HepG2 (cell line): Measurements from ENCODE around the gene CCDC177. TPM values are rescaled to one million over a fixed set of nuclear protein-coding genes. Genes with fewer than 3 reads are reported as not detected.
A peak's percentile ranks its signal among the peaks of the same experiment; 100 is the strongest.

Experiments used
- ARHGAP35 ChIP-seq: sonication (generic); formaldehyde crosslinking; IDR thresholded peaks from 2 replicates; pipeline ENCODE4 v1.9.0; 2022; ENCODE audit warnings: mild to moderate bottlenecking, inconsistent platforms, moderate library complexity, missing genetic modification reagents, borderline replicate concordance
- BRCA1 ChIP-seq: sonication (generic); formaldehyde crosslinking; IDR thresholded peaks from 2 replicates; pipeline ENCODE4 v1.4.0; 2020; ENCODE audit warnings: missing genetic modification reagents
- CEBPG ChIP-seq: IDR thresholded peaks from 2 replicates; pipeline ENCODE4 v1.6.1; 2016
- CHCHD3 ChIP-seq: sonication (generic); formaldehyde crosslinking; IDR thresholded peaks from 2 replicates; pipeline ENCODE4 v1.8.0; 2022; ENCODE audit warnings: mild to moderate bottlenecking, missing genetic modification reagents, moderate library complexity
- DMAP1 ChIP-seq: IDR thresholded peaks from 2 replicates; pipeline ENCODE4 v1.6.1; 2016
- FOSL2 ChIP-seq: sonication (generic); formaldehyde crosslinking; IDR thresholded peaks from 2 replicates; pipeline ENCODE4 v1.4.0; 2020; ENCODE audit warnings: missing genetic modification reagents
- GZF1 ChIP-seq: sonication (generic); formaldehyde crosslinking; IDR thresholded peaks from 2 replicates; pipeline ENCODE4 v1.5.1; 2020; ENCODE audit warnings: mild to moderate bottlenecking, missing genetic modification reagents
- KLF9 ChIP-seq: IDR thresholded peaks from 2 replicates; pipeline ENCODE4 v1.6.1; 2016; ENCODE audit warnings: low read depth
- NFE2L1 ChIP-seq: sonication (generic); formaldehyde crosslinking; IDR thresholded peaks from 2 replicates; pipeline ENCODE4 v1.4.0; 2020; ENCODE audit warnings: missing genetic modification reagents, mild to moderate bottlenecking, borderline replicate concordance
- NFRKB ChIP-seq: fragments of 450-650 bp; IDR thresholded peaks from 2 replicates; pipeline ENCODE4 v1.6.1; 2017
- POGZ ChIP-seq: sonication (generic); formaldehyde crosslinking; IDR thresholded peaks from 2 replicates; pipeline ENCODE4 v1.4.0; 2020; ENCODE audit warnings: mild to moderate bottlenecking, missing genetic modification reagents
- POLR2AphosphoS5 ChIP-seq: IDR thresholded peaks from 2 replicates; pipeline ENCODE4 v1.6.1; 2012; ENCODE audit warnings: low read depth, low read length
- SAP130 ChIP-seq: IDR thresholded peaks from 2 replicates; pipeline ENCODE4 v1.6.1; 2016; ENCODE audit warnings: low read depth
- XRCC5 ChIP-seq: fragments of 200-400 bp; formaldehyde crosslinking; optimal IDR thresholded peaks from 2 replicates; pipeline ENCODE3; 2017; ENCODE audit warnings: mild to moderate bottlenecking, low read length
- ZNF124 ChIP-seq: sonication (generic); formaldehyde crosslinking; IDR thresholded peaks from 2 replicates; pipeline ENCODE4 v1.4.0; 2020; ENCODE audit warnings: missing genetic modification reagents
- ZNF230 ChIP-seq: sonication (generic); formaldehyde crosslinking; IDR thresholded peaks from 2 replicates; pipeline ENCODE4 v1.4.0; 2020; ENCODE audit warnings: mild to moderate bottlenecking, missing genetic modification reagents
- ZNF260 ChIP-seq: sonication (generic); formaldehyde crosslinking; IDR thresholded peaks from 2 replicates; pipeline ENCODE4 v1.4.0; 2020; ENCODE audit warnings: missing genetic modification reagents, low read depth, mild to moderate bottlenecking, borderline replicate concordance
- ZNF329 ChIP-seq: sonication (generic); formaldehyde crosslinking; IDR thresholded peaks from 2 replicates; pipeline ENCODE4 v1.9.0; 2021; ENCODE audit warnings: low read depth, mild to moderate bottlenecking, missing genetic modification reagents
- ZNF446 ChIP-seq: sonication (generic); formaldehyde crosslinking; IDR thresholded peaks from 2 replicates; pipeline ENCODE4 v1.5.0; 2020; ENCODE audit warnings: mild to moderate bottlenecking, missing genetic modification reagents
- ZNF501 ChIP-seq: sonication (generic); formaldehyde crosslinking; IDR thresholded peaks from 2 replicates; pipeline ENCODE4 v1.5.1; 2020; ENCODE audit warnings: mild to moderate bottlenecking, moderate library complexity, missing genetic modification reagents
- ZSCAN31 ChIP-seq: sonication (generic); formaldehyde crosslinking; IDR thresholded peaks from 2 replicates; pipeline ENCODE4 v1.5.0; 2020; ENCODE audit warnings: low read depth, mild to moderate bottlenecking, missing genetic modification reagents
- polyA plus RNA-seq, 8 experiments: library from polyadenylated mRNA; depleted of rRNA in 3 of 8; stranded (reverse) in 7 of 8; unstranded in 1 of 8; fragments of >200 nt; fragmentation: Illumina TruSeq in 4 of 8; extraction: Trizol in 4 of 8; gene quantifications; 2 replicates each; pipeline versions ENCODE4 v1.2.1 to v1.2.3, GENCODE V29; 2011 to 2016; ENCODE audit warnings: low read depth in 4 of 8, missing spikeins in 1 of 8, mixed read lengths in 1 of 8; ENCODE audit not compliant: insufficient read depth in 1 of 8
- total RNA-seq, 5 experiments: library from RNA; depleted of rRNA; stranded (reverse); fragments of >200 nt; fragmentation: Illumina TruSeq; extraction: Trizol; gene quantifications; 2 replicates each; pipeline ENCODE4 v1.2.3, GENCODE V29; 2016; ENCODE audit warnings: low read depth in 1 of 5
- TF ChIP-seq, protein P1 (sequence below): sonication (generic); formaldehyde crosslinking; IDR thresholded peaks from 2 replicates; pipeline ENCODE4 v1.4.0; 2020; ENCODE audit warnings: mild to moderate bottlenecking, missing genetic modification reagents, borderline replicate concordance
- TF ChIP-seq, protein P2 (sequence below): sonication (generic); formaldehyde crosslinking; IDR thresholded peaks from 2 replicates; pipeline ENCODE4 v1.8.0; 2022; ENCODE audit warnings: mild to moderate bottlenecking, missing genetic modification reagents, borderline replicate concordance
- TF ChIP-seq, protein P3 (sequence below): sonication (generic); formaldehyde crosslinking; conservative IDR thresholded peaks from 2 replicates; pipeline ENCODE4 v1.5.0; 2020; ENCODE audit warnings: missing genetic modification reagents
- TF ChIP-seq, protein P4 (sequence below): sonication (generic); formaldehyde crosslinking; IDR thresholded peaks from 2 replicates; pipeline ENCODE4 v1.5.0; 2020; ENCODE audit warnings: missing genetic modification reagents, mild to moderate bottlenecking, borderline replicate concordance

Gene CCDC177
- total and polyA plus RNA-seq, 2 of the 13 experiments (the other 11 are each of a cell fraction or from before 2014, with no cell fraction given): not detected

DNA sequence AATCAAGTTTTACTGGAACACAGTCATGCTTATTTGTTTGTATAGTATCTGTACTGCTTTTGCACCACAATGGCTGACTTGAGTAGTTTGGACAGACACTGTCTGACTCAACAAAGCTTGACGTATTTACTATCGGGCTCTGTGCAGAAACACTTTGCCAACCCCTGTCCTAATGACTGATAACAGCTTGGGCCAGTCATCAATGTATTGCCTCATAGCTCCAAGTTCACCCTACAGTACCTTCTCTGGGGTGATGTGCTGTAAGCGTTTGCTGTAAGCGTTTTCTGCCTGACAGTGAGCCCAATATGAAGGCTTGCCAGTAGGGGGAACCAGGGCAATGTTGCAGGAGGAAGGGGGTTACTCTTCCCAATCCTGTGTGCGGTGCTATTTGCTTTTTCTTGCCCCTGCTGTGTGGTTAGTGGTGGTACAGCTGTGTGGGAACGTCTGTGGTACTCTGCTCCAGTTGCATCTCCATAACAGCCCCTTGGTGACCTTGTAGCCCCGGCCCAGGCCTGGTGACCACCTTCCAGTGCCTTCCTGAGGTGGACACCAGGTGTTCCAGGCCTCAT, 5.4 kb upstream of the CCDC177 start (continued):
- TF ChIP-seq FOSL2 (CRISPR knock-in tag): peak; percentile 96
- TF ChIP-seq ZNF446 (CRISPR knock-in tag): no peak
- no peak for TF ChIP-seq ARHGAP35 (CRISPR knock-in tag)
- TF ChIP-seq CHCHD3 (CRISPR knock-in tag): no peak
- peak; percentile 97 for TF ChIP-seq CEBPG (CRISPR knock-in tag)
- TF ChIP-seq XRCC5: peak; percentile 98
- no peak for TF ChIP-seq NFRKB
- TF ChIP-seq NFE2L1 (CRISPR knock-in tag): no peak
- peak; percentile 58; the same call in 1 of the 2 replicates for TF ChIP-seq POGZ (CRISPR knock-in tag)
- TF ChIP-seq DMAP1 (CRISPR knock-in tag): no peak
- TF ChIP-seq ZNF230 (CRISPR knock-in tag): no peak
- TF ChIP-seq, protein P1, sequence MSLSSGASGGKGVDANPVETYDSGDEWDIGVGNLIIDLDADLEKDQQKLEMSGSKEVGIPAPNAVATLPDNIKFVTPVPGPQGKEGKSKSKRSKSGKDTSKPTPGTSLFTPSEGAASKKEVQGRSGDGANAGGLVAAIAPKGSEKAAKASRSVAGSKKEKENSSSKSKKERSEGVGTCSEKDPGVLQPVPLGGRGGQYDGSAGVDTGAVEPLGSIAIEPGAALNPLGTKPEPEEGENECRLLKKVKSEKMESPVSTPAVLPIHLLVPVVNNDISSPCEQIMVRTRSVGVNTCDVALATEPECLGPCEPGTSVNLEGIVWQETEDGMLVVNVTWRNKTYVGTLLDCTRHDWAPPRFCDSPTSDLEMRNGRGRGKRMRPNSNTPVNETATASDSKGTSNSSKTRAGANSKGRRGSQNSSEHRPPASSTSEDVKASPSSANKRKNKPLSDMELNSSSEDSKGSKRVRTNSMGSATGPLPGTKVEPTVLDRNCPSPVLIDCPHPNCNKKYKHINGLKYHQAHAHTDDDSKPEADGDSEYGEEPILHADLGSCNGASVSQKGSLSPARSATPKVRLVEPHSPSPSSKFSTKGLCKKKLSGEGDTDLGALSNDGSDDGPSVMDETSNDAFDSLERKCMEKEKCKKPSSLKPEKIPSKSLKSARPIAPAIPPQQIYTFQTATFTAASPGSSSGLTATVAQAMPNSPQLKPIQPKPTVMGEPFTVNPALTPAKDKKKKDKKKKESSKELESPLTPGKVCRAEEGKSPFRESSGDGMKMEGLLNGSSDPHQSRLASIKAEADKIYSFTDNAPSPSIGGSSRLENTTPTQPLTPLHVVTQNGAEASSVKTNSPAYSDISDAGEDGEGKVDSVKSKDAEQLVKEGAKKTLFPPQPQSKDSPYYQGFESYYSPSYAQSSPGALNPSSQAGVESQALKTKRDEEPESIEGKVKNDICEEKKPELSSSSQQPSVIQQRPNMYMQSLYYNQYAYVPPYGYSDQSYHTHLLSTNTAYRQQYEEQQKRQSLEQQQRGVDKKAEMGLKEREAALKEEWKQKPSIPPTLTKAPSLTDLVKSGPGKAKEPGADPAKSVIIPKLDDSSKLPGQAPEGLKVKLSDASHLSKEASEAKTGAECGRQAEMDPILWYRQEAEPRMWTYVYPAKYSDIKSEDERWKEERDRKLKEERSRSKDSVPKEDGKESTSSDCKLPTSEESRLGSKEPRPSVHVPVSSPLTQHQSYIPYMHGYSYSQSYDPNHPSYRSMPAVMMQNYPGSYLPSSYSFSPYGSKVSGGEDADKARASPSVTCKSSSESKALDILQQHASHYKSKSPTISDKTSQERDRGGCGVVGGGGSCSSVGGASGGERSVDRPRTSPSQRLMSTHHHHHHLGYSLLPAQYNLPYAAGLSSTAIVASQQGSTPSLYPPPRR (CRISPR knock-in tag): no peak; the same call in 1 of the 2 replicates
- no peak for TF ChIP-seq BRCA1
- TF ChIP-seq POLR2AphosphoS5: no peak
- TF ChIP-seq ZNF501 (CRISPR knock-in tag): no peak
- TF ChIP-seq GZF1 (CRISPR knock-in tag): no peak
- peak; percentile 64; the same call in 1 of the 2 replicates for TF ChIP-seq ZNF124
- TF ChIP-seq, protein P2, sequence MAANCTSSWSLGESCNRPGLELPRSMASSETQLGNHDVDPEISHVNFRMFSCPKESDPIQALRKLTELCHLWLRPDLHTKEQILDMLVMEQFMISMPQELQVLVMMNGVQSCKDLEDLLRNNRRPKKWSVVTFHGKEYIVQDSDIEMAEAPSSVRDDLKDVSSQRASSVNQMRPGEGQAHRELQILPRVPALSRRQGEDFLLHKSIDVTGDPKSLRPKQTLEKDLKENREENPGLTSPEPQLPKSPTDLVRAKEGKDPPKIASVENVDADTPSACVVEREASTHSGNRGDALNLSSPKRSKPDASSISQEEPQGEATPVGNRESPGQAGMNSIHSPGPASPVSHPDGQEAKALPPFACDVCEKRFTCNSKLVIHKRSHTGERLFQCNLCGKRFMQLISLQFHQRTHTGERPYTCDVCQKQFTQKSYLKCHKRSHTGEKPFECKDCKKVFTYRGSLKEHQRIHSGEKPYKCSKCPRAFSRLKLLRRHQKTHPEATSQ: no peak
- TF ChIP-seq KLF9 (CRISPR knock-in tag): no peak
- TF ChIP-seq ZNF260 (CRISPR knock-in tag): no peak
- TF ChIP-seq, protein P3, sequence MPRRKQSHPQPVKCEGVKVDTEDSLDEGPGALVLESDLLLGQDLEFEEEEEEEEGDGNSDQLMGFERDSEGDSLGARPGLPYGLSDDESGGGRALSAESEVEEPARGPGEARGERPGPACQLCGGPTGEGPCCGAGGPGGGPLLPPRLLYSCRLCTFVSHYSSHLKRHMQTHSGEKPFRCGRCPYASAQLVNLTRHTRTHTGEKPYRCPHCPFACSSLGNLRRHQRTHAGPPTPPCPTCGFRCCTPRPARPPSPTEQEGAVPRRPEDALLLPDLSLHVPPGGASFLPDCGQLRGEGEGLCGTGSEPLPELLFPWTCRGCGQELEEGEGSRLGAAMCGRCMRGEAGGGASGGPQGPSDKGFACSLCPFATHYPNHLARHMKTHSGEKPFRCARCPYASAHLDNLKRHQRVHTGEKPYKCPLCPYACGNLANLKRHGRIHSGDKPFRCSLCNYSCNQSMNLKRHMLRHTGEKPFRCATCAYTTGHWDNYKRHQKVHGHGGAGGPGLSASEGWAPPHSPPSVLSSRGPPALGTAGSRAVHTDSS (CRISPR knock-in tag): no peak
- no peak for TF ChIP-seq ZSCAN31
- TF ChIP-seq, protein P4, sequence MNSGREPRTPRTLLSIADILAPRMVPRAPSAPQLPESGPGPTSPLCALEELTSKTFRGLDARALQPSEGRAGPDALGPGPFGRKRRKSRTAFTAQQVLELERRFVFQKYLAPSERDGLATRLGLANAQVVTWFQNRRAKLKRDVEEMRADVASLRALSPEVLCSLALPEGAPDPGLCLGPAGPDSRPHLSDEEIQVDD: no peak
- TF ChIP-seq SAP130 (CRISPR knock-in tag): peak; percentile 81
- TF ChIP-seq ZNF329 (CRISPR knock-in tag): no peak
